Activated naive CD4-positive, alpha-beta T cell treated with anti-CD3 and anti-CD28 coated beads, Interleukin-2, amount 50 U/mL, for 24 hours (primary cell): ENCODE results near the gene MPC1.
"Not testable (repeated sequence)": the region's sequence is repeated elsewhere in the genome, so short reads cannot be mapped to it uniquely, and the experiment has no call there.

ENCODE experiments used
- H3K27ac Mint-ChIP-seq: one replicate; pipeline ENCODE4 v1.8.0; 2021; ENCODE audit warnings: mild to moderate bottlenecking, mixed read lengths
- H3K27me3 Mint-ChIP-seq: one replicate; pipeline ENCODE4 v1.8.0; 2021; ENCODE audit warnings: mixed read lengths
- H3K36me3 Mint-ChIP-seq: one replicate; pipeline ENCODE4 v1.8.0; 2021; ENCODE audit warnings: mixed read lengths
- H3K4me1 Mint-ChIP-seq: one replicate; pipeline ENCODE4 v1.8.0; 2021; ENCODE audit warnings: mixed read lengths
- H3K4me3 Mint-ChIP-seq: one replicate; pipeline ENCODE4 v1.8.0; 2021; ENCODE audit warnings: mild to moderate bottlenecking, mixed read lengths
- H3K9me3 Mint-ChIP-seq: one replicate; pipeline ENCODE4 v1.8.0; 2021; ENCODE audit warnings: mixed read lengths

The MPC1 gene

GRCh38 chr6:166394036-166394892 is 11.5 kb upstream of the MPC1 start:
- Mint-ChIP-seq H3K9me3 (no peaks in the 10 kb centered on the region), H3K27me3 (peaks cover 2% of the 10 kb centered on the region), H3K4me3 (no peak overlapping the region), H3K4me1 (no peaks in the 10 kb centered on the region), H3K36me3 (no peaks in the 10 kb centered on the region), H3K27ac (no peak overlapping the region)

GRCh38 chr6:166393535-166393823 is 10.7 kb upstream of the MPC1 start:
- Mint-ChIP-seq H3K36me3 (no peaks in the 10 kb centered on the region), H3K4me1 (no peaks in the 10 kb centered on the region), H3K27ac (no peak overlapping the region), H3K27me3 (no peaks in the 10 kb centered on the region), H3K4me3 (no peak overlapping the region), H3K9me3 (no peaks in the 10 kb centered on the region)

GRCh38 chr6:166392755-166393534 is 10.2 kb upstream of the MPC1 start:
- H3K27ac Mint-ChIP-seq, H3K4me1 Mint-ChIP-seq, H3K4me3 Mint-ChIP-seq, H3K36me3 Mint-ChIP-seq, H3K9me3 Mint-ChIP-seq, H3K27me3 Mint-ChIP-seq: not testable (repeated sequence)

- no peaks in the 10 kb centered on the region for H3K9me3 Mint-ChIP-seq
- no peaks in the 10 kb centered on the region for H3K36me3 Mint-ChIP-seq
- H3K27me3 Mint-ChIP-seq, result no peaks in the 10 kb centered on the region
- H3K4me3 Mint-ChIP-seq, result no peak overlapping the region
- no peak overlapping the region for H3K27ac Mint-ChIP-seq
- H3K4me1 Mint-ChIP-seq, result peaks cover 4% of the 10 kb centered on the region
Measured at GRCh38 chr6:166389119-166389518, 6.4 kb upstream of the MPC1 start.

DNA sequence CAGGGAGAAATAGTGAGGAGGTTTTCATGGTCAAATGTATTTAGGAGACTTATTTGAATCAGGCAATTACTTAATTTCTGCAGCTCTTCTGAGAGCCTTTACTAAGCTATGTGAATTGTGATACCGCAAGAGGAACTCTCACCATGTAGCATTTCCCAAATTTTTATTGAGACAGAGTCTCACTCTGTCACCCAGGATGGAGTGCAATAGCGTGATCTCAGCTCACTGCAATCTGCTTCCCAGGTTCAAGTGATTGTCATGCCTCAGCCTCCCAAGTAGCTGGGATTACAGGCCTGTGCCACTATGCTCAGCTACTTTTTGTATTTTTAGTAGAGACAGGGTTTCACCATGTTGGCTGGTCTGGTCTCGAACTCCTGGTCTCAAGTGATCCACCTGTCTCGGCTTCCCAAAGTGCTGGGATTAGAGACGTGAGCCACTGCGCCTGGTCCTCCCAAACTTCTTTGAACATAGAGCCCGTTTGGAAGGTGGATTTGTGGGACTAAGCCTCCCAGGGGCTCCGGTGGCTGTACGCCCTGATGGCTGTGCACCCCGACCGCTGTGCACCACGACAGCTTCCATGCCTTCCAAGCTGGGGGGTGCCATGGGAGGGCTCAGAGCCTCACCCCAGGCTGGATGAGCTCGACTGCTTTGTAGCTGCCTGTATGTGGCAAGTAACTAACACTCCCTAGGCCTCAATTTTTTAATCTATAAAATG is 5.7 kb upstream of the MPC1 start:
- H3K27me3 Mint-ChIP-seq, result no peaks in the 10 kb centered on the region
- no peak overlapping the region for H3K4me3 Mint-ChIP-seq
- H3K9me3 Mint-ChIP-seq, result no peaks in the 10 kb centered on the region
- H3K4me1 Mint-ChIP-seq, result peaks cover 9% of the 10 kb centered on the region
- no peaks in the 10 kb centered on the region for H3K36me3 Mint-ChIP-seq
- no peak overlapping the region for H3K27ac Mint-ChIP-seq

DNA sequence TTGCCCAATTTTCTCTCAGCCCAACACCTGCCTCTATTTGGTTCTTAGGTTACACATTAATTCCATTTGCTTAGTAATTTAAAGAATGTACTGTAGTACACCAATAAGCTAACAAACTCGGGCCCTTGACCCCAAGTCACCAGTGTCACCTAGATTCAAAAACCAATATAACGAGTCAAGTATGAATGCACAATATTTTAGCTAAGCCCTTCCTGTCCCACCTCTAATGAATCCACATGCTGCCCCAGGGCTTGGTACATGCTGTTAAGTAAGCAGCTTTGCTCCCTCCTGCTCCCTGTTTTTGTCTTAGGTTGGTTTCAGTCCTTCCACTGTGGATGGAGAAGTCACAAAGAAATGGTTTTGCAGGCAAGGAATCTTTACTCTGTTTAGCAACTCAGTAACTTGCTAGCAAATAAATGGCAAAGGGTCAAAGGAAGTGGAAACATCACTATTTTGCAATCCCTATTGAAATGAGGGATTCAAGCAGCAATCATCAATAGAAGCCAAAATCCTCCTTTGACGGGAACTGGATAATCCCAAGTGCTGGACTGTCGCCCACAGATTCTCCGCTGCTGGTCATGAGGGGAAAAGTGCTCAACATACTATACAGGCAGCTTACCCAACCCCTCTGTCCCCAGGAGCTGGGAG is 5.0 kb upstream of the MPC1 start:
- H3K27ac Mint-ChIP-seq, result no peak overlapping the region
- H3K4me1 Mint-ChIP-seq, result peaks cover 10% of the 10 kb centered on the region
- H3K4me3 Mint-ChIP-seq, result no peak overlapping the region
- no peaks in the 10 kb centered on the region for H3K27me3 Mint-ChIP-seq
- no peaks in the 10 kb centered on the region for H3K9me3 Mint-ChIP-seq
- no peaks in the 10 kb centered on the region for H3K36me3 Mint-ChIP-seq

GRCh38 chr6:166387098-166387497 is 4.4 kb upstream of the MPC1 start:
- not testable (repeated sequence) for H3K27ac Mint-ChIP-seq, H3K27me3 Mint-ChIP-seq, H3K9me3 Mint-ChIP-seq, H3K4me3 Mint-ChIP-seq, H3K36me3 Mint-ChIP-seq, H3K4me1 Mint-ChIP-seq

- Mint-ChIP-seq H3K27me3 (no peaks in the 10 kb centered on the region), H3K27ac (no peak overlapping the region), H3K4me3 (no peak overlapping the region), H3K4me1 (peaks cover 15% of the 10 kb centered on the region), H3K9me3 (no peaks in the 10 kb centered on the region), H3K36me3 (no peaks in the 10 kb centered on the region)
Measured at GRCh38 chr6:166386111-166386510, 3.4 kb upstream of the MPC1 start.

- H3K27me3 Mint-ChIP-seq, H3K36me3 Mint-ChIP-seq, H3K9me3 Mint-ChIP-seq: not testable (repeated sequence)
- Mint-ChIP-seq H3K4me1 (peaks cover 17% of the 10 kb centered on the region), H3K4me3 (peak overlapping the region; percentile 88), H3K27ac (peak overlapping the region; percentile 68)
Measured at GRCh38 chr6:166383802-166384363, 1.1 kb upstream of the MPC1 start.

DNA sequence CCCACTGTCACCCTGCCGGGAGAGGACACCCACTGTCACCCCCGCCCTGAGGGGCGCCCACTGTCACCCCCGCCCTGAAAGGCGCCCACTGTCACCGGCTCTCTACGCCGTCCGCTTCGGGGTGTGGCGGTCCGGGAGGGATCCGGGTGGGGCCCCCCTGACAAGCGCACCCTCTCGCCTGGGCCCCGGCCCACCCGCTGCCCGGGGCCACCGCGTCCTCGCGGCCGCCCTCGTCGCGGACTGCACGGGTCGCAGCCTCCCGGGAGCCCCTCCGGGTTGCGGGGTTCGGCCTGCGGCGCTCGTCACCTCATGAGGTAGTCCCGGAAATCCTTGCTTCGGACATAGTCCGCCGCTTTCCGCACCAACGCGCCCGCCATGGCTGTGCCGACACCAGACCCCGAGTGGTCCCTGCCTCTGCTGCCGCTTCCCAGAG is 224 bp downstream of the MPC1 start:
- Mint-ChIP-seq H3K4me1 (peaks cover 17% of the 10 kb centered on the region), H3K4me3 (peak overlapping the region; percentile 93), H3K27me3 (no peaks in the 10 kb centered on the region), H3K9me3 (no peaks in the 10 kb centered on the region), H3K36me3 (no peaks in the 10 kb centered on the region), H3K27ac (no peak overlapping the region)

DNA sequence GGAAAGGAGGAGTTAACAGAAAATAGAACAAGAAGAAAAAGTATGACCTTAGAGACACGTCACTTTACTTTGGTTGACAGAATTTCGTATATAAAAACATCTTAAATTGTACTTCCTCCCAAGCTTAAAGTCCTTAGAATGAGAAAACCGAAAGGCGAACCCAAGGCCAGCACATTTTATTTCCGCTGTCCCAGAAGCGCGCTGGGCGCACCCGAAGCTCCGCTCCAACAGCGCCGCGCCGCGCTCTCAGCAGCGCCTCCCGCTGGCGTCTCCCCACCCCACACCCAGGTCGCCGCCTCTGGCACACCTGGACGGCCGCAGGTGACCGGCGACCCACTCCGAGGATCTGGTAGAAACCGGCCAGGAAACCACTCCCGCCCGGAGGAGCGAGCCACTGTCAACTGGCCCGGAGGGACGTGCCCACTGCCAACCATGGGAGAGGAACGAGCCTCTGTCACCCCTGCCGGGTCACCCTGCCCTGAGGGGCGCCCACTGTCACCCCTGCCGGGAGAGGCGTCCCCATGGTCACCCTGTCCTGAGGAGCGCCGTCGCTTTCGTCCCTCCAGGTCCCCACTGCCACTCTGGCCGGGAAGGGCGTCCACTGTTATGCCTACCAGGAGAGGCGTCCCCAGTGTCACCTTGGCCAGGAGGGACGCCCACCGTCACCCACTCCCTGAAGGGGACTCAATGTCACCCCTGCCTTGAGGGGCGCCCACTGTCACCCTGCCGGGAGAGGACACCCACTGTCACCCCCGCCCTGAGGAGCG is 824 bp downstream of the MPC1 start:
- H3K27ac Mint-ChIP-seq, result peak overlapping the region; percentile 21
- H3K9me3 Mint-ChIP-seq, result no peaks in the 10 kb centered on the region
- H3K27me3 Mint-ChIP-seq, result no peaks in the 10 kb centered on the region
- H3K36me3 Mint-ChIP-seq, result no peaks in the 10 kb centered on the region
- H3K4me1 Mint-ChIP-seq, result peaks cover 17% of the 10 kb centered on the region
- peak overlapping the region; percentile 93 for H3K4me3 Mint-ChIP-seq

DNA sequence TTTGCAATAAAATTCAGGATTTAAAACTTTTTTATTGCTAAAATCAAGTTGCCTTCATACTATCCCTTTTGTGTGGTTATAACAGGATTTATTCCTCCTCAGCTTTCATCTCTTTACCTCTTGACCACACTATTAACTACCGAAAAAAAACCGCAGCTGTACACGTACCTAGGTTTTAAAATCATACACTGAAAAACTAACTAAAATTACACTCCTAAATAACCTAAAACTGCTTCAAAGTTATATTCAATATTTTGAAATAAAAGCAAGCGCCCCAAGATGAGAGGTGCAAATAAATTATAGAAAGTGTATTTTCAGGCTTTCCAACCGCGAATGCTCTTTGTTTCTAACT is 1.4 kb downstream of the MPC1 start:
- H3K9me3 Mint-ChIP-seq, result no peaks in the 10 kb centered on the region
- H3K27me3 Mint-ChIP-seq, result no peaks in the 10 kb centered on the region
- no peaks in the 10 kb centered on the region for H3K36me3 Mint-ChIP-seq
- peak overlapping the region; percentile 93 for H3K4me3 Mint-ChIP-seq
- H3K4me1 Mint-ChIP-seq, result peaks cover 17% of the 10 kb centered on the region
- H3K27ac Mint-ChIP-seq, result peak overlapping the region; percentile 21

GRCh38 chr6:166379800-166380199 is 2.9 kb downstream of the MPC1 start:
- Mint-ChIP-seq H3K4me1 (peaks cover 17% of the 10 kb centered on the region), H3K27ac (no peak overlapping the region), H3K9me3 (no peaks in the 10 kb centered on the region), H3K27me3 (no peaks in the 10 kb centered on the region), H3K36me3 (no peaks in the 10 kb centered on the region), H3K4me3 (no peak overlapping the region)

DNA sequence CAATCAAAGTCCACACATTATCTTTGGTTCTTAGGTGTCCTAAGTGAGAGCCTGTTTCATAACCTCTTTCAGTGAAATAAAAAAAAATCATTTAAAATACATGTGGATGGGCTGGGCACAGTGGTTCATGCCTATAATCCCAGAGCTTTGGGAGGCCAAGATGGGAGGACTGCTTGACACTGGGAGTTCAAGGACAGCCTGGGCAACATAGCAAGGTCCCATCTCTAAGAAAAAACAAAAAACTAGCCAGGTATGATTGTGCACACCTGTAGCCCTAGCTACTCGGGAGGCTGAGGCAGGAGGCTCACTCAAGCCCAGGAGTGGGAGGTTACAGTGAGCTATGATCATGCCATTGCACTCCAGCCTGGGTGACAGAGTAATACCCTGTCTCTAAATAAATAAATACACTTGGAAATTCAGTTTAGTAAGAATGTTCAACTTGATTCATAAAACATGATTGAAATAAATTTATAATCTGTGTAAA is 3.6 kb downstream of the MPC1 start:
- Mint-ChIP-seq H3K4me3 (no peak overlapping the region), H3K36me3 (peaks cover 2% of the 10 kb centered on the region), H3K9me3 (no peaks in the 10 kb centered on the region)

DNA sequence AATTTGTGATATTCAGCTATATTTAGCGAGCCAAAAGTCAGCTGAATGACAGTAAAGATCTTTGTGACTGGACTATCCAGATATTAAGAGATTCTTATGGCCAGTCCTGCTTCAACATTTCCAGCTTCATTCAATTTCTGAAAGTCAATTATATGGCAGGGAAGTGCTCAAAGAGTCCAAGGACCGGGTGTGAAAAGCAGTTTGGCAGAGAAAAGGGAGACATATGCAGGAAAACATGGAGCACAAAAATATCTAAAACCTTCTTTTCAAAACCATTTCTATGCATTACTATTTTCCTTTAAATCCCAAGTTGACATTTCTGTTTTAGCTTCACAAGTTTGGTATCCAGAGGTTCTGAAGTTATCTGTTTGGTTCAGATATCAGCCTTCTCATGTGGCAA is 5.0 kb downstream of the MPC1 start:
- Mint-ChIP-seq H3K4me1 (peaks cover 7% of the 10 kb centered on the region), H3K4me3 (no peak overlapping the region), H3K9me3 (no peaks in the 10 kb centered on the region), H3K36me3 (peaks cover 2% of the 10 kb centered on the region), H3K27me3 (no peaks in the 10 kb centered on the region), H3K27ac (no peak overlapping the region)

More for the DNA sequence above, 3.6 kb downstream of the MPC1 start:
- Mint-ChIP-seq H3K27me3 (no peaks in the 10 kb centered on the region), H3K27ac (no peak overlapping the region), H3K4me1 (peaks cover 13% of the 10 kb centered on the region)
